ENCODE results near the gene PLCH1. TPM values are rescaled to one million over a fixed set of nuclear protein-coding genes. Genes with fewer than 3 reads are reported as not detected.

The PLCH1 gene
- total RNA-seq, 1 experiment from 2014 or later: 5.2 TPM

GRCh38 chr3:155555479-155556060, 189.3 kb downstream of the PLCH1 start:
- no peak for DNase-seq
- Histone ChIP-seq H3K27me3 (ENCODE audit: control insufficient read depth, insufficient read depth, low read length) (no peaks in the 10 kb centered on the region), H3K36me3 (replicated peaks; ENCODE audit: control insufficient read depth, insufficient read depth, low read length) (no peaks in the 10 kb centered on the region), H3K4me3 (ENCODE audit: insufficient read depth, low read depth, low read length) (no peak overlapping the region)

- Histone ChIP-seq H3K4me3 (ENCODE audit: insufficient read depth, low read depth, low read length) (no peak overlapping the region), H3K27me3 (ENCODE audit: control insufficient read depth, insufficient read depth, low read length) (no peaks in the 10 kb centered on the region), H3K36me3 (replicated peaks; ENCODE audit: control insufficient read depth, insufficient read depth, low read length) (no peaks in the 10 kb centered on the region)
- no peak for DNase-seq
Measured at GRCh38 chr3:155554777-155555451, 190.0 kb downstream of the PLCH1 start.

GRCh38 chr3:155553780-155554179, 191.1 kb downstream of the PLCH1 start:
- H3K4me3 ChIP-seq (ENCODE audit: insufficient read depth, low read depth, low read length): no peak overlapping the region
- no peak for DNase-seq
- no peaks in the 10 kb centered on the region for H3K36me3 ChIP-seq (replicated peaks; ENCODE audit: control insufficient read depth, insufficient read depth, low read length)
- H3K27me3 ChIP-seq (ENCODE audit: control insufficient read depth, insufficient read depth, low read length): no peaks in the 10 kb centered on the region

- no peak overlapping the region for H3K4me3 ChIP-seq (ENCODE audit: insufficient read depth, low read depth, low read length)
- no peaks in the 10 kb centered on the region for H3K36me3 ChIP-seq (replicated peaks; ENCODE audit: control insufficient read depth, insufficient read depth, low read length)
- no peak for DNase-seq
- H3K27me3 ChIP-seq (ENCODE audit: control insufficient read depth, insufficient read depth, low read length): no peaks in the 10 kb centered on the region
Measured at GRCh38 chr3:155553326-155553725, 191.5 kb downstream of the PLCH1 start.

- no peaks in the 10 kb centered on the region for H3K36me3 ChIP-seq (replicated peaks; ENCODE audit: control insufficient read depth, insufficient read depth, low read length)
- no peak overlapping the region for H3K4me3 ChIP-seq (ENCODE audit: insufficient read depth, low read depth, low read length)
- DNase-seq: no peak
- H3K27me3 ChIP-seq (ENCODE audit: control insufficient read depth, insufficient read depth, low read length): no peaks in the 10 kb centered on the region
Measured at GRCh38 chr3:155550391-155550790, 194.5 kb downstream of the PLCH1 start.

GRCh38 chr3:155549087-155549486, 195.8 kb downstream of the PLCH1 start:
- DNase-seq: no peak
- Histone ChIP-seq H3K27me3 (ENCODE audit: control insufficient read depth, insufficient read depth, low read length) (no peaks in the 10 kb centered on the region), H3K36me3 (replicated peaks; ENCODE audit: control insufficient read depth, insufficient read depth, low read length) (no peaks in the 10 kb centered on the region), H3K4me3 (ENCODE audit: insufficient read depth, low read depth, low read length) (no peak overlapping the region)

GRCh38 chr3:155548195-155548594, 196.7 kb downstream of the PLCH1 start:
- H3K36me3 ChIP-seq (replicated peaks; ENCODE audit: control insufficient read depth, insufficient read depth, low read length): no peaks in the 10 kb centered on the region
- DNase-seq: no peak
- no peak overlapping the region for H3K4me3 ChIP-seq (ENCODE audit: insufficient read depth, low read depth, low read length)

GRCh38 chr3:155535098-155535497, 209.8 kb downstream of the PLCH1 start:
- Histone ChIP-seq H3K4me3 (ENCODE audit: insufficient read depth, low read depth, low read length) (no peak overlapping the region), H3K27me3 (ENCODE audit: control insufficient read depth, insufficient read depth, low read length) (no peaks in the 10 kb centered on the region), H3K36me3 (replicated peaks; ENCODE audit: control insufficient read depth, insufficient read depth, low read length) (no peaks in the 10 kb centered on the region)
- DNase-seq: no peak

More at GRCh38 chr3:155548195-155548594, 196.7 kb downstream of the PLCH1 start:
- H3K27me3 ChIP-seq (ENCODE audit: control insufficient read depth, insufficient read depth, low read length): no peaks in the 10 kb centered on the region

GRCh38 chr3:155528579-155528978, 216.3 kb downstream of the PLCH1 start:
- H3K4me3 ChIP-seq (ENCODE audit: insufficient read depth, low read depth, low read length): no peak overlapping the region
- DNase-seq: no peak
- H3K27me3 ChIP-seq (ENCODE audit: control insufficient read depth, insufficient read depth, low read length): no peaks in the 10 kb centered on the region
- H3K36me3 ChIP-seq (replicated peaks; ENCODE audit: control insufficient read depth, insufficient read depth, low read length): no peaks in the 10 kb centered on the region; the same call in 1 of the 2 replicates

GRCh38 chr3:155525324-155525833, 219.5 kb downstream of the PLCH1 start:
- Histone ChIP-seq H3K27me3 (ENCODE audit: control insufficient read depth, insufficient read depth, low read length) (no peaks in the 10 kb centered on the region), H3K36me3 (replicated peaks; ENCODE audit: control insufficient read depth, insufficient read depth, low read length) (no peaks in the 10 kb centered on the region; the same call in 1 of the 2 replicates), H3K4me3 (ENCODE audit: insufficient read depth, low read depth, low read length) (no peak overlapping the region)
- peak; percentile 36 for DNase-seq

GRCh38 chr3:155520463-155520862, 224.4 kb downstream of the PLCH1 start:
- Histone ChIP-seq H3K36me3 (replicated peaks; ENCODE audit: control insufficient read depth, insufficient read depth, low read length) (no peaks in the 10 kb centered on the region; the same call in 1 of the 2 replicates), H3K4me3 (ENCODE audit: insufficient read depth, low read depth, low read length) (no peak overlapping the region), H3K27me3 (ENCODE audit: control insufficient read depth, insufficient read depth, low read length) (no peaks in the 10 kb centered on the region)
- DNase-seq: no peak

GRCh38 chr3:155519078-155519477, 225.8 kb downstream of the PLCH1 start:
- no peaks in the 10 kb centered on the region for H3K27me3 ChIP-seq (ENCODE audit: control insufficient read depth, insufficient read depth, low read length)
- no peak for DNase-seq
- no peak overlapping the region for H3K4me3 ChIP-seq (ENCODE audit: insufficient read depth, low read depth, low read length)
- H3K36me3 ChIP-seq (replicated peaks; ENCODE audit: control insufficient read depth, insufficient read depth, low read length): no peaks in the 10 kb centered on the region; the same call in 1 of the 2 replicates

GRCh38 chr3:155517903-155518302, 227.0 kb downstream of the PLCH1 start:
- no peak overlapping the region for H3K4me3 ChIP-seq (ENCODE audit: insufficient read depth, low read depth, low read length)
- no peaks in the 10 kb centered on the region for H3K27me3 ChIP-seq (ENCODE audit: control insufficient read depth, insufficient read depth, low read length)
- DNase-seq: no peak
- no peaks in the 10 kb centered on the region for H3K36me3 ChIP-seq (replicated peaks; ENCODE audit: control insufficient read depth, insufficient read depth, low read length)

- Histone ChIP-seq H3K4me3 (ENCODE audit: insufficient read depth, low read depth, low read length) (no peak overlapping the region), H3K36me3 (replicated peaks; ENCODE audit: control insufficient read depth, insufficient read depth, low read length) (no peaks in the 10 kb centered on the region), H3K27me3 (ENCODE audit: control insufficient read depth, insufficient read depth, low read length) (no peaks in the 10 kb centered on the region)
- no peak for DNase-seq
Measured at GRCh38 chr3:155516439-155516838, 228.4 kb downstream of the PLCH1 start.

GRCh38 chr3:155512867-155513261, 232.0 kb downstream of the PLCH1 start:
- Histone ChIP-seq H3K27me3 (ENCODE audit: control insufficient read depth, insufficient read depth, low read length) (no peaks in the 10 kb centered on the region), H3K4me3 (ENCODE audit: insufficient read depth, low read depth, low read length) (no peak overlapping the region), H3K36me3 (replicated peaks; ENCODE audit: control insufficient read depth, insufficient read depth, low read length) (no peaks in the 10 kb centered on the region)
- DNase-seq: no peak
